HepG2 (cell line): Measurements from ENCODE around the gene NEURL2. TPM values are rescaled to one million over a fixed set of nuclear protein-coding genes. Genes with fewer than 3 reads are reported as not detected.
A peak's percentile ranks its signal among the peaks of the same experiment; 100 is the strongest.

Experiments
- ATF3 ChIP-seq: sonication (generic); formaldehyde crosslinking; IDR thresholded peaks from 2 replicates; pipeline ENCODE4 v1.4.0; 2020; ENCODE audit warnings: missing genetic modification reagents
- GLI4 ChIP-seq: sonication (generic); formaldehyde crosslinking; IDR thresholded peaks from 2 replicates; pipeline ENCODE4 v1.5.1; 2020; ENCODE audit warnings: missing genetic modification reagents, mild to moderate bottlenecking, moderate library complexity, borderline replicate concordance
- GTF2F1 ChIP-seq: fragments of 150-350 bp; IDR thresholded peaks from 2 replicates; pipeline ENCODE4 v1.6.1; 2014; ENCODE audit warnings: low read length
- HDAC1 ChIP-seq: sonication (generic); formaldehyde crosslinking; IDR thresholded peaks from 2 replicates; pipeline ENCODE4 v1.5.1; 2020; ENCODE audit warnings: mild to moderate bottlenecking, missing genetic modification reagents
- KIAA2018 ChIP-seq: sonication (generic); formaldehyde crosslinking; IDR thresholded peaks from 2 replicates; pipeline ENCODE4 v1.5.0; 2020; ENCODE audit warnings: mild to moderate bottlenecking, missing genetic modification reagents, borderline replicate concordance
- RBM39 ChIP-seq: fragments of 200-400 bp; formaldehyde crosslinking; IDR thresholded peaks from one replicate; pipeline ENCODE4 v1.6.1; 2018; ENCODE audit warnings: antibody characterized with exemption, mild to moderate bottlenecking, low read depth, low read length; ENCODE audit not compliant: poor library complexity, severe bottlenecking
- TAF15 ChIP-seq: fragments of 200-400 bp; formaldehyde crosslinking; IDR thresholded peaks from one replicate; pipeline ENCODE4 v1.6.1; 2018; ENCODE audit warnings: mild to moderate bottlenecking, low read depth, low read length; ENCODE audit not compliant: poor library complexity, severe bottlenecking
- TFAP4 ChIP-seq: sonication (generic); IDR thresholded peaks from 2 replicates; pipeline ENCODE4 v1.6.1; 2016; ENCODE audit warnings: low read depth, borderline replicate concordance
- ZBTB3 ChIP-seq: sonication (generic); formaldehyde crosslinking; IDR thresholded peaks from 2 replicates; pipeline ENCODE4 v1.4.0; 2020; ENCODE audit warnings: low read depth, mild to moderate bottlenecking, moderate library complexity, missing genetic modification reagents, borderline replicate concordance
- ZKSCAN8 ChIP-seq: IDR thresholded peaks from 2 replicates; pipeline ENCODE4 v1.6.1; 2016; ENCODE audit warnings: borderline replicate concordance, missing genetic modification reagents, missing compliant biosample characterization
- ZNF17 ChIP-seq: sonication (generic); formaldehyde crosslinking; IDR thresholded peaks from 2 replicates; pipeline ENCODE4 v1.5.0; 2020; ENCODE audit warnings: mild to moderate bottlenecking, missing genetic modification reagents
- ZNF296 ChIP-seq: sonication (generic); formaldehyde crosslinking; conservative IDR thresholded peaks from 2 replicates; pipeline ENCODE4 v1.5.0; 2020; ENCODE audit warnings: mild to moderate bottlenecking, missing genetic modification reagents
- ZNF510 ChIP-seq: sonication (generic); formaldehyde crosslinking; IDR thresholded peaks from 2 replicates; pipeline ENCODE4 v1.4.0; 2020; ENCODE audit warnings: low read depth, mild to moderate bottlenecking, missing genetic modification reagents
- ZNF552 ChIP-seq: sonication (generic); formaldehyde crosslinking; IDR thresholded peaks from 2 replicates; pipeline ENCODE4 v1.9.0; 2022; ENCODE audit warnings: missing genetic modification reagents, mild to moderate bottlenecking, borderline replicate concordance
- ZNF567 ChIP-seq: sonication (generic); formaldehyde crosslinking; IDR thresholded peaks from 2 replicates; pipeline ENCODE4 v1.8.1; 2023; ENCODE audit warnings: mild to moderate bottlenecking, missing genetic modification reagents, borderline replicate concordance
- ZNF747 ChIP-seq: sonication (generic); formaldehyde crosslinking; IDR thresholded peaks from 2 replicates; pipeline ENCODE4 v1.8.1; 2023; ENCODE audit warnings: missing genetic modification reagents, mild to moderate bottlenecking, borderline replicate concordance
- polyA plus RNA-seq, 8 experiments: library from polyadenylated mRNA; depleted of rRNA in 3 of 8; stranded (reverse) in 7 of 8; unstranded in 1 of 8; fragments of >200 nt; fragmentation: Illumina TruSeq in 4 of 8; extraction: Trizol in 4 of 8; gene quantifications; 2 replicates each; pipeline versions ENCODE4 v1.2.1 to v1.2.3, GENCODE V29; 2011 to 2016; ENCODE audit warnings: low read depth in 4 of 8, missing spikeins in 1 of 8, mixed read lengths in 1 of 8; ENCODE audit not compliant: insufficient read depth in 1 of 8
- total RNA-seq, 5 experiments: library from RNA; depleted of rRNA; stranded (reverse); fragments of >200 nt; fragmentation: Illumina TruSeq; extraction: Trizol; gene quantifications; 2 replicates each; pipeline ENCODE4 v1.2.3, GENCODE V29; 2016; ENCODE audit warnings: low read depth in 1 of 5
- TF ChIP-seq, protein P1 (sequence below): sonication (generic); formaldehyde crosslinking; IDR thresholded peaks from 2 replicates; pipeline ENCODE4 v1.5.1; 2020; ENCODE audit warnings: missing genetic modification reagents, mild to moderate bottlenecking, borderline replicate concordance

Gene NEURL2
- total and polyA plus RNA-seq, 2 of the 13 experiments (the other 11 are each of a cell fraction or from before 2014, with no cell fraction given), result 7.2 to 9.7 TPM

GRCh38 chr20:45880988-45881788 is 9.8 kb downstream of the NEURL2 start, which contains the start of gene ZSWIM1 (continued):
- TF ChIP-seq ZNF510 (CRISPR knock-in tag), result 0 out of 2 replicates have a peak, but pooled peaks have one; percentile 83
- TF ChIP-seq KIAA2018 (CRISPR knock-in tag), result no peak
- TF ChIP-seq ZBTB3 (CRISPR knock-in tag), result peak; percentile 84; the same call in 1 of the 2 replicates
- TF ChIP-seq, protein P1, sequence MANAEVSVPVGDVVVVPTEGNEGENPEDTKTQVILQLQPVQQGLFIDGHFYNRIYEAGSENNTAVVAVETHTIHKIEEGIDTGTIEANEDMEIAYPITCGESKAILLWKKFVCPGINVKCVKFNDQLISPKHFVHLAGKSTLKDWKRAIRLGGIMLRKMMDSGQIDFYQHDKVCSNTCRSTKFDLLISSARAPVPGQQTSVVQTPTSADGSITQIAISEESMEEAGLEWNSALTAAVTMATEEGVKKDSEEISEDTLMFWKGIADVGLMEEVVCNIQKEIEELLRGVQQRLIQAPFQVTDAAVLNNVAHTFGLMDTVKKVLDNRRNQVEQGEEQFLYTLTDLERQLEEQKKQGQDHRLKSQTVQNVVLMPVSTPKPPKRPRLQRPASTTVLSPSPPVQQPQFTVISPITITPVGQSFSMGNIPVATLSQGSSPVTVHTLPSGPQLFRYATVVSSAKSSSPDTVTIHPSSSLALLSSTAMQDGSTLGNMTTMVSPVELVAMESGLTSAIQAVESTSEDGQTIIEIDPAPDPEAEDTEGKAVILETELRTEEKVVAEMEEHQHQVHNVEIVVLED (CRISPR knock-in tag), result no peak; the same call in 1 of the 2 replicates
- TF ChIP-seq ZNF567 (CRISPR knock-in tag), result peak; percentile 98
- TF ChIP-seq ZNF296 (CRISPR knock-in tag), result no peak
- no peak for TF ChIP-seq ZNF747
- TF ChIP-seq ATF3, result 0 out of 2 replicates have a peak, but pooled peaks have one; percentile 27
- TF ChIP-seq ZNF17 (CRISPR knock-in tag), result no peak
- peak; percentile 37 for TF ChIP-seq RBM39
- TF ChIP-seq ZNF552, result 0 out of 2 replicates have a peak, but pooled peaks have one; percentile 28
- no peak for TF ChIP-seq TFAP4
- no peak for TF ChIP-seq GTF2F1
- TF ChIP-seq TAF15, result no peak
- peak; percentile 56; the same call in 1 of the 2 replicates for TF ChIP-seq ZKSCAN8
- TF ChIP-seq GLI4 (CRISPR knock-in tag), result peak; percentile 91
- peak; percentile 59; the same call in 1 of the 2 replicates for TF ChIP-seq HDAC1 (CRISPR knock-in tag)
